Smooth muscle cell (in vitro differentiated cells): ENCODE results near the gene TNNI2. TPM values are rescaled to one million over a fixed set of nuclear protein-coding genes. Genes with fewer than 3 reads are reported as not detected.

ENCODE experiments used
- DNase-seq: peaks from one replicate; lab custom pipeline; 2025; ENCODE audit not compliant: unreplicated experiment; lab: John Stamatoyannopoulos, UW
- H2AFZ ChIP-seq: fragments of 200-600 bp; sonication (generic); 2 replicates; pipeline ENCODE4 v1.6.0; 2016; ENCODE audit warnings: antibody characterized with exemption, low read depth, mild to moderate bottlenecking
- H3F3A ChIP-seq: fragments of 200-600 bp; sonication (generic); 2 replicates; pipeline ENCODE4 v1.6.0; 2017; ENCODE audit warnings: antibody characterized with exemption, low read depth
- H3K27ac ChIP-seq: fragments of 200-600 bp; sonication (generic); 2 replicates; pipeline ENCODE4 v1.5.1; 2016; ENCODE audit warnings: low read depth, mild to moderate bottlenecking
- H3K27me3 ChIP-seq: fragments of 200-600 bp; sonication (generic); 2 replicates; pipeline ENCODE4 v1.6.1; 2016; ENCODE audit warnings: low read depth, mild to moderate bottlenecking
- H3K36me3 ChIP-seq: fragments of 200-600 bp; sonication (generic); 2 replicates; pipeline ENCODE4 v1.5.1; 2016; ENCODE audit warnings: low read depth
- H3K4me1 ChIP-seq: fragments of 200-600 bp; sonication (generic); 2 replicates; pipeline ENCODE4 v1.5.1; 2016; ENCODE audit warnings: low read depth
- H3K4me2 ChIP-seq: fragments of 200-600 bp; sonication (generic); 2 replicates; pipeline ENCODE4 v1.6.0; 2016; ENCODE audit warnings: mild to moderate bottlenecking
- H3K4me3 ChIP-seq: fragments of 200-600 bp; sonication (generic); 2 replicates; pipeline ENCODE4 v1.5.1; 2016; ENCODE audit warnings: mild to moderate bottlenecking
- H3K79me2 ChIP-seq: fragments of 200-600 bp; sonication (generic); 2 replicates; pipeline ENCODE4 v1.6.0; 2016; ENCODE audit warnings: low read depth, mild to moderate bottlenecking
- H3K9ac ChIP-seq: fragments of 200-600 bp; sonication (generic); 2 replicates; pipeline ENCODE4 v1.6.0; 2016; ENCODE audit warnings: low read depth
- H3K9me3 ChIP-seq: fragments of 200-600 bp; sonication (generic); replicated peaks from 2 replicates; pipeline ENCODE4 v1.5.1; 2016; ENCODE audit warnings: low read depth
- H4K20me1 ChIP-seq: fragments of 200-600 bp; sonication (generic); 2 replicates; pipeline ENCODE4 v1.6.0; 2016; ENCODE audit warnings: low read depth
- WGBS: methylation state at CpG from one replicate; pipeline ENCODE4 v1.1.7; 2016; ENCODE audit warnings: low lambda C conversion rate; 5-methylcytosine and 5-hydroxymethylcytosine counted together
- polyA plus RNA-seq: library from polyadenylated mRNA; unstranded; fragments of >200 nt; fragmentation: Nextera tagmentation; extraction: Ambion mirVana; gene quantifications from 2 replicates; pipeline ENCODE4 v1.2.1, GENCODE V29; 2016
- total RNA-seq: library from RNA; depleted of rRNA; stranded (reverse); fragments of >200 nt; gene quantifications from 2 replicates; pipeline ENCODE4 v1.2.3, GENCODE V29; 2014
- TF ChIP-seq, protein P1 (sequence below): fragments of 200-600 bp; sonication (generic); IDR thresholded peaks from 2 replicates; pipeline ENCODE4 v1.5.1; 2017; ENCODE audit warnings: borderline replicate concordance, mild to moderate bottlenecking, antibody characterized with exemption; ENCODE audit not compliant: insufficient read depth, poor library complexity, severe bottlenecking

The TNNI2 gene
- total and polyA plus RNA-seq, 2 experiments from 2014 or later, result 0.94 to 1.2 TPM

DNA sequence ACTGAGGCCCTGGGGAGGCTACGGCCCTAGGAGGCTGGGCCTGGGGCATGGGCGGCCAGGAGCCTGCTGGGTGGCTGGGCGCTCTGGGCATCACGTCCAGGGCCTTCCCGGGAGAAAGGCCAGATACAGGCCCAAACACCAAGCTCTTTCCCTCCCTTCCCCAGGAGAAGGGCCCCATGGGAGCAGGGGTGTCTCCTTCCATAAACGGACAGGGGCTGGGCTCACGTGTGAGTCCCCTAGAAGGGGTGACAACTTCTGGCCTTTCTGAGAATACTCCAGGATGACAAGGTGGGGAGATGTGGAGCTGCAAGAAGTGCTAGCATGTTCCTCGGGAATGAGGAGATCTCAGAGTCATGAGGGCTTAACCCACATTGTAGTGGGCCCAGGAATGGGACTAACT is 23.5 kb upstream of the TNNI2 start:
- no peaks in the 10 kb centered on the region for H3K27me3 ChIP-seq
- TF ChIP-seq, protein P1, sequence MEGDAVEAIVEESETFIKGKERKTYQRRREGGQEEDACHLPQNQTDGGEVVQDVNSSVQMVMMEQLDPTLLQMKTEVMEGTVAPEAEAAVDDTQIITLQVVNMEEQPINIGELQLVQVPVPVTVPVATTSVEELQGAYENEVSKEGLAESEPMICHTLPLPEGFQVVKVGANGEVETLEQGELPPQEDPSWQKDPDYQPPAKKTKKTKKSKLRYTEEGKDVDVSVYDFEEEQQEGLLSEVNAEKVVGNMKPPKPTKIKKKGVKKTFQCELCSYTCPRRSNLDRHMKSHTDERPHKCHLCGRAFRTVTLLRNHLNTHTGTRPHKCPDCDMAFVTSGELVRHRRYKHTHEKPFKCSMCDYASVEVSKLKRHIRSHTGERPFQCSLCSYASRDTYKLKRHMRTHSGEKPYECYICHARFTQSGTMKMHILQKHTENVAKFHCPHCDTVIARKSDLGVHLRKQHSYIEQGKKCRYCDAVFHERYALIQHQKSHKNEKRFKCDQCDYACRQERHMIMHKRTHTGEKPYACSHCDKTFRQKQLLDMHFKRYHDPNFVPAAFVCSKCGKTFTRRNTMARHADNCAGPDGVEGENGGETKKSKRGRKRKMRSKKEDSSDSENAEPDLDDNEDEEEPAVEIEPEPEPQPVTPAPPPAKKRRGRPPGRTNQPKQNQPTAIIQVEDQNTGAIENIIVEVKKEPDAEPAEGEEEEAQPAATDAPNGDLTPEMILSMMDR, result no peak

DNA sequence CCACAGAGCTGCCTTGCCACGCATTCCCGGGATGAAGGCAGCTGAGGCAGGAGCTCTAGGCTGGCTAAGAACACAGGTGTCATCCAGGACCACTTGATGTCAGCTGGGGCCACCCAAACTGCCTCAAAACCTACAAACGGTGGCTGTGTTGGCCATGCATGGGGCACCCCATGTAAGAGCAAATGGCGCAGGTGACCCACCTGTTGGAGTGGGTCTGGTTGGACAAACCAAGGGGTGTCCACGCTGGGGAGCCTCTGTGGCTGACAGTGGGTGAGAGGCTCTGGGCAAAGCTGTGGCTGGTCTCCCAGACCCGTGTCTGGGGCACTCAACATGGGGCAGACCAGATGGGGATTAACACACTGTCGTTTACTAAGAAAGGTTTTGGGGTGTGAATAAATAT is 23.0 kb upstream of the TNNI2 start:
- Histone ChIP-seq H3K4me1 (no peaks in the 10 kb centered on the region), H3K4me3 (no peak overlapping the region), H3K9ac (no peak overlapping the region), H3K27me3 (no peaks in the 10 kb centered on the region), H3K4me2 (no peak overlapping the region), H3F3A (peaks cover 22% of the 10 kb centered on the region), H3K27ac (no peak overlapping the region), H3K79me2 (no peaks in the 10 kb centered on the region), H3K9me3 (no peaks in the 10 kb centered on the region), H3K36me3 (no peaks in the 10 kb centered on the region), H4K20me1 (no peaks in the 10 kb centered on the region), H2AFZ (no peak overlapping the region)
- TF ChIP-seq, protein P1, result no peak
- DNase-seq, result no peak
- WGBS, result 89% methylated on average over 7 of the region's 7 CpGs

More for the DNA sequence above, 23.5 kb upstream of the TNNI2 start:
- no peaks in the 10 kb centered on the region for H3K4me1 ChIP-seq
- H3F3A ChIP-seq, result peaks cover 17% of the 10 kb centered on the region
- H3K79me2 ChIP-seq, result no peaks in the 10 kb centered on the region
- H4K20me1 ChIP-seq, result no peaks in the 10 kb centered on the region
- no peak overlapping the region for H3K9ac ChIP-seq
- H3K36me3 ChIP-seq, result no peaks in the 10 kb centered on the region
- 77% methylated on average over 8 of the region's 8 CpGs for WGBS
- H3K4me3 ChIP-seq, result no peak overlapping the region
- no peaks in the 10 kb centered on the region for H3K9me3 ChIP-seq
- H2AFZ ChIP-seq, result no peak overlapping the region
- no peak for DNase-seq
- no peak overlapping the region for H3K4me2 ChIP-seq
- H3K27ac ChIP-seq, result no peak overlapping the region

DNA sequence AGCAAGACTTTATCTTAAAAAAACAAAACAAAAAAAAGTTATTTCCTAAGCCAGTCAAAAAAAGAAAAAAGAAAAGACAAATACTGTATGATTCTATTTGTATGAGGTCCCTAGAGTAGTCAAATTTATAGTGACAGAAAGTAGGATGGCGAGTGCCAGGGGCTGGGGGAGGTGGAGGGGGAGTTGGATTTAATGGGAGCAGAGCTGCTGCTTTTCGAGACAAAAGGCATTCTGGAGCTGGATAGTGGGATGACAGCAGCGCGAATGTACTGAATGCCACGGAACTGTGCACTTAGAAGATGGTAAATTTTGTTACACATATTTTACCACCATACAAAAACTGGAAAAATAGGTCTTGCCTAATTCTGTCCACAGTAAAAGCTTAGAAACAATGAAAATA is 21.8 kb upstream of the TNNI2 start:
- H3K4me2 ChIP-seq, result no peak overlapping the region
- 94% methylated on average over 5 of the region's 5 CpGs for WGBS
- H3K27ac ChIP-seq, result no peak overlapping the region
- H3K9ac ChIP-seq, result no peak overlapping the region
- H3K9me3 ChIP-seq, result no peaks in the 10 kb centered on the region
- H3K4me1 ChIP-seq, result no peaks in the 10 kb centered on the region
- H2AFZ ChIP-seq, result no peak overlapping the region
- no peaks in the 10 kb centered on the region for H3K36me3 ChIP-seq
- DNase-seq, result no peak
- no peak overlapping the region for H3K4me3 ChIP-seq
- TF ChIP-seq, protein P1, result no peak
- H3K27me3 ChIP-seq, result no peaks in the 10 kb centered on the region
- no peaks in the 10 kb centered on the region for H3K79me2 ChIP-seq
- H3F3A ChIP-seq, result peaks cover 22% of the 10 kb centered on the region
- no peaks in the 10 kb centered on the region for H4K20me1 ChIP-seq

DNA sequence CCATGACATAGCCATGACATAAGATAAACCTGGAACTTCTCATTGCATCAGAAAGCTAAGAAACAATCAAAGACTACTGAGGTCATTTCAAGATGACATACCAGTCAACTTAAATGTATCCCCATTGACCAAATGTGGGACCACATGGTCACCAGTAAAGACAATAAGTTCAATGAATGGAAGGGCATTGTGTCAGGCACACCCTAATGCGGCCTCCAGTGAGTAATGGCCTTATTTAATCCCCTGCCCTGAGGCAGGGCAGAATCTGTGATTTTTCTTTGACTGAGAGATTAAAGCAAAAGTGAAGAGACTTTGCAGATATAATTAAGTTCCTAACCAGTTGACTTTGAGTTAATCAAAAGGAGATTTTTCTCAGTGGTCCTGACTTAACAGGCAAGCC is 21.3 kb upstream of the TNNI2 start:
- TF ChIP-seq, protein P1, result no peak
- Histone ChIP-seq H2AFZ (no peak overlapping the region), H3K9ac (no peak overlapping the region), H4K20me1 (no peaks in the 10 kb centered on the region), H3K27me3 (no peaks in the 10 kb centered on the region), H3K79me2 (no peaks in the 10 kb centered on the region), H3K4me3 (no peak overlapping the region), H3K4me1 (no peaks in the 10 kb centered on the region), H3K27ac (no peak overlapping the region), H3K36me3 (no peaks in the 10 kb centered on the region), H3F3A (peaks cover 22% of the 10 kb centered on the region), H3K4me2 (no peak overlapping the region), H3K9me3 (no peaks in the 10 kb centered on the region)
- 68% methylated on average over 1 of the region's 1 CpG for WGBS
- DNase-seq, result no peak
